Thymus (tissue), 11 donors: ENCODE results near the gene FOXN3. TPM values are rescaled to one million over a fixed set of nuclear protein-coding genes. Genes with fewer than 3 reads are reported as not detected.
"Not testable (repeated sequence)": the region's sequence is repeated elsewhere in the genome, so short reads cannot be mapped to it uniquely, and the experiment has no call there.

Experiments
- DNase-seq, 9 donors: peaks; one replicate each; pipeline ENCODE4 v3.0.0-alpha.2; 2013; ENCODE audit warnings: low spot score in 9 of 9, low read depth in 6 of 9, missing footprints in 1 of 9
- H3K27ac ChIP-seq, 2 donors: one replicate each; pipeline ENCODE4 v1.5.1; 2013; ENCODE audit warnings: control low read depth in 1 of 2, low read depth in 1 of 2, low read length in 1 of 2, mild to moderate bottlenecking in 1 of 2, moderate library complexity in 1 of 2
- H3K27me3 ChIP-seq, 2 donors: one replicate each; pipeline ENCODE4 v1.5.1; 2013; ENCODE audit warnings: low read length in 1 of 2; ENCODE audit not compliant: control insufficient read depth in 2 of 2, insufficient read depth in 1 of 2
- H3K36me3 ChIP-seq, 2 donors: one replicate each; pipeline ENCODE4 v1.5.1; 2013; ENCODE audit warnings: low read length in 1 of 2, mild to moderate bottlenecking in 1 of 2, moderate library complexity in 1 of 2; ENCODE audit not compliant: control insufficient read depth in 2 of 2, insufficient read depth in 2 of 2
- H3K4me1 ChIP-seq, 2 donors: one replicate each; pipeline ENCODE4 v1.5.1; 2013; ENCODE audit warnings: low read length in 2 of 2; ENCODE audit not compliant: control insufficient read depth in 2 of 2, insufficient read depth in 2 of 2
- H3K4me3 ChIP-seq, 2 donors: one replicate each; pipeline ENCODE4 v1.5.1; 2013; ENCODE audit warnings: low read length in 2 of 2, control low read depth in 1 of 2, mild to moderate bottlenecking in 1 of 2
- H3K9me3 ChIP-seq, 2 donors: one replicate each; pipeline ENCODE4 v1.5.1; 2013; ENCODE audit warnings: low read length in 1 of 2, mild to moderate bottlenecking in 1 of 2; ENCODE audit not compliant: control insufficient read depth in 2 of 2, insufficient read depth in 1 of 2
- WGBS: extraction: QIAGEN DNeasy Blood & Tissue Kit; methylation state at CpG from one replicate; pipeline ENCODE4 v1.1.7; 2013; 5-methylcytosine and 5-hydroxymethylcytosine counted together
- polyA plus RNA-seq: library from polyadenylated mRNA; stranded (reverse); fragments of 200-250 nt; gene quantifications from one replicate; pipeline ENCODE4 v1.2.3, GENCODE V29; 2013
- total RNA-seq: library from RNA; stranded (reverse); fragments of 120-200 nt; gene quantifications from one replicate; pipeline ENCODE4 v1.2.4, GENCODE V29; 2013
- donor health status: healthy.

FOXN3 gene
- total and polyA plus RNA-seq, 2 donors, result 21.9 to 32.5 TPM

GRCh38 chr14:89206389-89207031 lies 210.5 kb downstream of the FOXN3 start:
- WGBS, result 92% methylated on average over 17 of the region's 17 CpGs
- DNase-seq, result no peak
- no peak overlapping the region for H3K4me3 ChIP-seq
- peaks cover 3 to 10% of the 10 kb centered on the region in 2 donors for H3K36me3 ChIP-seq
- H3K27me3 ChIP-seq, result no peaks in the 10 kb centered on the region
- H3K9me3 ChIP-seq, result peaks cover 1 to 5% of the 10 kb centered on the region in 2 donors
- H3K4me1 ChIP-seq, result peaks cover 15 to 22% of the 10 kb centered on the region in 2 donors
- no peak overlapping the region for H3K27ac ChIP-seq

- 99% methylated on average over 18 of the region's 18 CpGs for WGBS
- Histone ChIP-seq H3K36me3 (peaks cover 3 to 10% of the 10 kb centered on the region in 2 donors), H3K27me3 (no peaks in the 10 kb centered on the region), H3K27ac (peak overlapping the region in 1 of 2 donors; percentile 3), H3K4me1 (peaks cover 16 to 27% of the 10 kb centered on the region in 2 donors), H3K4me3 (no peak overlapping the region), H3K9me3 (peaks cover 1 to 5% of the 10 kb centered on the region in 2 donors)
- no peak for DNase-seq
These were observed 211.8 kb downstream of the FOXN3 start for GRCh38 chr14:89205137-89205740.

GRCh38 chr14:89202413-89203190 lies 214.4 kb downstream of the FOXN3 start:
- WGBS, result 84% methylated on average over 10 of the region's 10 CpGs
- H3K4me1 ChIP-seq, result peaks cover 16 to 27% of the 10 kb centered on the region in 2 donors
- peaks cover 3 to 10% of the 10 kb centered on the region in 2 donors for H3K36me3 ChIP-seq
- H3K9me3 ChIP-seq, result peaks cover 1 to 5% of the 10 kb centered on the region in 2 donors
- no peak overlapping the region for H3K4me3 ChIP-seq
- H3K27me3 ChIP-seq, result no peaks in the 10 kb centered on the region
- H3K27ac ChIP-seq, result peak overlapping the region in 1 of 2 donors; percentile 18
- DNase-seq, result peak in 1 of 9 donors; percentile 26

GRCh38 chr14:89201645-89202044 lies 215.4 kb downstream of the FOXN3 start:
- no peak overlapping the region for H3K27ac ChIP-seq
- 47% methylated on average over 4 of the region's 4 CpGs for WGBS
- H3K9me3 ChIP-seq, result peaks cover 1 to 5% of the 10 kb centered on the region in 2 donors
- peaks cover 16 to 27% of the 10 kb centered on the region in 2 donors for H3K4me1 ChIP-seq
- H3K27me3 ChIP-seq, result no peaks in the 10 kb centered on the region
- H3K4me3 ChIP-seq, result no peak overlapping the region
- H3K36me3 ChIP-seq, result peaks cover 3 to 10% of the 10 kb centered on the region in 2 donors
- peak in 1 of 9 donors; percentile 19 for DNase-seq

- WGBS, result 98% methylated on average over 3 of the region's 3 CpGs
- not testable (repeated sequence) for H3K9me3 ChIP-seq, H3K27me3 ChIP-seq, DNase-seq, H3K27ac ChIP-seq, H3K36me3 ChIP-seq, H3K4me3 ChIP-seq
- H3K4me1 ChIP-seq, result peaks cover 18 to 27% of the 10 kb centered on the region in 2 donors
These were observed 217.7 kb downstream of the FOXN3 start for GRCh38 chr14:89199357-89199756.

GRCh38 chr14:89198544-89199329 lies 218.3 kb downstream of the FOXN3 start:
- Histone ChIP-seq H3K9me3 (peaks cover 0 to 1% of the 10 kb centered on the region in 2 donors), H3K4me1 (peaks cover 18 to 26% of the 10 kb centered on the region in 2 donors), H3K27me3 (no peaks in the 10 kb centered on the region), H3K27ac (no peak overlapping the region), H3K4me3 (no peak overlapping the region), H3K36me3 (peaks cover 0 to 3% of the 10 kb centered on the region in 2 donors)
- WGBS, result 94% methylated on average over 12 of the region's 12 CpGs
- no peak for DNase-seq

GRCh38 chr14:89197623-89198022 lies 219.4 kb downstream of the FOXN3 start:
- H3K4me1 ChIP-seq, result peaks cover 11 to 15% of the 10 kb centered on the region in 2 donors
- no peak overlapping the region for H3K4me3 ChIP-seq
- H3K27ac ChIP-seq, result no peak overlapping the region
- H3K27me3 ChIP-seq, result no peaks in the 10 kb centered on the region
- H3K9me3 ChIP-seq, result peaks cover 0 to 1% of the 10 kb centered on the region in 2 donors
- DNase-seq, result no peak
- WGBS, result 99% methylated on average over 4 of the region's 4 CpGs
- H3K36me3 ChIP-seq, result peaks cover 0 to 3% of the 10 kb centered on the region in 2 donors

GRCh38 chr14:89196545-89196944 lies 220.5 kb downstream of the FOXN3 start:
- DNase-seq, result no peak
- H3K4me1 ChIP-seq, result peaks cover 3 to 5% of the 10 kb centered on the region in 2 donors
- no peaks in the 10 kb centered on the region for H3K9me3 ChIP-seq
- H3K4me3 ChIP-seq, result no peak overlapping the region
- H3K27me3 ChIP-seq, result no peaks in the 10 kb centered on the region
- WGBS, result 99% methylated on average over 3 of the region's 3 CpGs
- no peak overlapping the region for H3K27ac ChIP-seq
- H3K36me3 ChIP-seq, result peaks cover 0 to 3% of the 10 kb centered on the region in 2 donors
